Body of pancreas (tissue), 4 donors: ENCODE results near the gene CDH4.

Experiments
- CTCF ChIP-seq, 7 experiments: fragments of 450-650 bp in 4 of 7; fragments of 200-600 bp in 3 of 7; sonication (generic) in 3 of 7; IDR thresholded peaks; one replicate each; pipeline ENCODE4 v1.5.1; 2016 to 2019; ENCODE audit warnings: antibody characterized with exemption in 7 of 7
- POLR2A ChIP-seq, 3 donors: fragments of 450-650 bp; IDR thresholded peaks; one replicate each; pipeline ENCODE4 v1.6.1; 2016; ENCODE audit warnings: antibody characterized with exemption in 3 of 3, mild to moderate bottlenecking in 2 of 3

- no peak for TF ChIP-seq CTCF (IDR thresholded peaks at IDR 0.05)
- TF ChIP-seq POLR2A (IDR thresholded peaks at IDR 0.05), result no peak
Measured at GRCh38 chr20:61789329-61789728, 537.3 kb downstream of the CDH4 start.
